ENCODE results near the gene DISP3.

The DISP3 gene

GRCh38 chr1:11496551-11497080 is 17.7 kb downstream of the DISP3 start:
- no peak overlapping the region for H3K4me3 ChIP-seq
- no peaks in the 10 kb centered on the region for H3K9me3 ChIP-seq (ENCODE audit: low read depth, low read length)
- TF ChIP-seq EZH2 (IDR thresholded peaks at IDR 0.05), result no peak
- no peak for TF ChIP-seq FOXP2 (optimal IDR thresholded peaks at IDR 0.05; ENCODE audit: control extremely low read depth, extremely low read length, insufficient read depth)
- TF ChIP-seq POLR2AphosphoS5 (IDR thresholded peaks at IDR 0.05; ENCODE audit: borderline replicate concordance, low read depth, low read length), result no peak
- H3K27ac ChIP-seq, result no peak overlapping the region
- H3K9ac ChIP-seq (ENCODE audit: insufficient read length), result no peak overlapping the region
- no peak for DNase-seq (ENCODE audit: low read depth, low spot score)
- no peaks in the 10 kb centered on the region for H3K36me3 ChIP-seq (ENCODE audit: insufficient read depth, low read length)

- no peak for TF ChIP-seq POLR2AphosphoS5 (IDR thresholded peaks at IDR 0.05; ENCODE audit: borderline replicate concordance, low read depth, low read length)
- no peak for TF ChIP-seq EZH2 (IDR thresholded peaks at IDR 0.05)
- no peak for TF ChIP-seq FOXP2 (optimal IDR thresholded peaks at IDR 0.05; ENCODE audit: control extremely low read depth, extremely low read length, insufficient read depth)
- Histone ChIP-seq H3K4me3 (no peak overlapping the region), H3K9me3 (ENCODE audit: low read depth, low read length) (no peaks in the 10 kb centered on the region), H3K9ac (ENCODE audit: insufficient read length) (no peak overlapping the region), H3K36me3 (ENCODE audit: insufficient read depth, low read length) (no peaks in the 10 kb centered on the region), H3K27ac (no peak overlapping the region)
- DNase-seq (ENCODE audit: low read depth, low spot score), result no peak
Observed at GRCh38 chr1:11498956-11499594, 20.1 kb downstream of the DISP3 start.

GRCh38 chr1:11499601-11500331 is 20.8 kb downstream of the DISP3 start:
- H3K9ac ChIP-seq (ENCODE audit: insufficient read length), result no peak overlapping the region
- TF ChIP-seq FOXP2 (optimal IDR thresholded peaks at IDR 0.05; ENCODE audit: control extremely low read depth, extremely low read length, insufficient read depth) (no peak), POLR2AphosphoS5 (IDR thresholded peaks at IDR 0.05; ENCODE audit: borderline replicate concordance, low read depth, low read length) (no peak), EZH2 (IDR thresholded peaks at IDR 0.05) (no peak)
- H3K36me3 ChIP-seq (ENCODE audit: insufficient read depth, low read length), result no peaks in the 10 kb centered on the region
- H3K27ac ChIP-seq, result no peak overlapping the region
- no peaks in the 10 kb centered on the region for H3K9me3 ChIP-seq (ENCODE audit: low read depth, low read length)
- H3K4me3 ChIP-seq, result no peak overlapping the region
- no peak for DNase-seq (ENCODE audit: low read depth, low spot score)

GRCh38 chr1:11500881-11501280 is 21.9 kb downstream of the DISP3 start:
- Histone ChIP-seq H3K4me3 (no peak overlapping the region), H3K27ac (no peak overlapping the region), H3K9ac (ENCODE audit: insufficient read length) (no peak overlapping the region), H3K36me3 (ENCODE audit: insufficient read depth, low read length) (no peaks in the 10 kb centered on the region), H3K9me3 (ENCODE audit: low read depth, low read length) (0 out of 2 replicates have a peak, but pooled peaks cover 3% of the 10 kb centered on the region)
- no peak for DNase-seq (ENCODE audit: low read depth, low spot score)
- TF ChIP-seq POLR2AphosphoS5 (IDR thresholded peaks at IDR 0.05; ENCODE audit: borderline replicate concordance, low read depth, low read length) (no peak), EZH2 (IDR thresholded peaks at IDR 0.05) (no peak), FOXP2 (optimal IDR thresholded peaks at IDR 0.05; ENCODE audit: control extremely low read depth, extremely low read length, insufficient read depth) (no peak)

- 0 out of 2 replicates have a peak, but pooled peaks cover 3% of the 10 kb centered on the region for H3K9me3 ChIP-seq (ENCODE audit: low read depth, low read length)
- no peak overlapping the region for H3K9ac ChIP-seq (ENCODE audit: insufficient read length)
- TF ChIP-seq FOXP2 (optimal IDR thresholded peaks at IDR 0.05; ENCODE audit: control extremely low read depth, extremely low read length, insufficient read depth), result no peak
- TF ChIP-seq EZH2 (IDR thresholded peaks at IDR 0.05), result no peak
- no peak for TF ChIP-seq POLR2AphosphoS5 (IDR thresholded peaks at IDR 0.05; ENCODE audit: borderline replicate concordance, low read depth, low read length)
- DNase-seq (ENCODE audit: low read depth, low spot score), result no peak
- H3K4me3 ChIP-seq, result no peak overlapping the region
- no peak overlapping the region for H3K27ac ChIP-seq
- H3K36me3 ChIP-seq (ENCODE audit: insufficient read depth, low read length), result no peaks in the 10 kb centered on the region
Observed at GRCh38 chr1:11501491-11501897, 22.5 kb downstream of the DISP3 start.

- 0 out of 2 replicates have a peak, but pooled peaks cover 3% of the 10 kb centered on the region for H3K9me3 ChIP-seq (ENCODE audit: low read depth, low read length)
- no peak for DNase-seq (ENCODE audit: low read depth, low spot score)
Observed at GRCh38 chr1:11501906-11502485, 23.0 kb downstream of the DISP3 start.

GRCh38 chr1:11502516-11502915 is 23.6 kb downstream of the DISP3 start:
- no peak overlapping the region for H3K27ac ChIP-seq
- DNase-seq (ENCODE audit: low read depth, low spot score), result no peak
- TF ChIP-seq FOXP2 (optimal IDR thresholded peaks at IDR 0.05; ENCODE audit: control extremely low read depth, extremely low read length, insufficient read depth), result no peak
- TF ChIP-seq EZH2 (IDR thresholded peaks at IDR 0.05), result no peak
- no peak for TF ChIP-seq POLR2AphosphoS5 (IDR thresholded peaks at IDR 0.05; ENCODE audit: borderline replicate concordance, low read depth, low read length)
- no peak overlapping the region for H3K9ac ChIP-seq (ENCODE audit: insufficient read length)
- no peaks in the 10 kb centered on the region for H3K36me3 ChIP-seq (ENCODE audit: insufficient read depth, low read length)
- H3K9me3 ChIP-seq (ENCODE audit: low read depth, low read length), result 0 out of 2 replicates have a peak, but pooled peaks cover 3% of the 10 kb centered on the region
- no peak overlapping the region for H3K4me3 ChIP-seq

More at GRCh38 chr1:11501906-11502485, 23.0 kb downstream of the DISP3 start:
- TF ChIP-seq POLR2AphosphoS5 (IDR thresholded peaks at IDR 0.05; ENCODE audit: borderline replicate concordance, low read depth, low read length) (no peak), FOXP2 (optimal IDR thresholded peaks at IDR 0.05; ENCODE audit: control extremely low read depth, extremely low read length, insufficient read depth) (no peak), EZH2 (IDR thresholded peaks at IDR 0.05) (no peak)
- no peak overlapping the region for H3K4me3 ChIP-seq
- H3K9ac ChIP-seq (ENCODE audit: insufficient read length), result no peak overlapping the region
- H3K27ac ChIP-seq, result no peak overlapping the region
- H3K36me3 ChIP-seq (ENCODE audit: insufficient read depth, low read length), result no peaks in the 10 kb centered on the region

- Histone ChIP-seq H3K36me3 (ENCODE audit: insufficient read depth, low read length) (no peaks in the 10 kb centered on the region), H3K9me3 (ENCODE audit: low read depth, low read length) (0 out of 2 replicates have a peak, but pooled peaks cover 3% of the 10 kb centered on the region), H3K4me3 (no peak overlapping the region), H3K27ac (no peak overlapping the region), H3K9ac (ENCODE audit: insufficient read length) (no peak overlapping the region)
- TF ChIP-seq EZH2 (IDR thresholded peaks at IDR 0.05) (no peak), FOXP2 (optimal IDR thresholded peaks at IDR 0.05; ENCODE audit: control extremely low read depth, extremely low read length, insufficient read depth) (no peak), POLR2AphosphoS5 (IDR thresholded peaks at IDR 0.05; ENCODE audit: borderline replicate concordance, low read depth, low read length) (no peak)
- DNase-seq (ENCODE audit: low read depth, low spot score), result no peak
Observed at GRCh38 chr1:11504599-11504998, 25.6 kb downstream of the DISP3 start.

Data from SK-N-MC (cell line).